Sigmoid colon (tissue), 4 donors: ENCODE results near the gene MOB3B.

Experiments
- EP300 ChIP-seq, 4 donors: sonication (generic); formaldehyde crosslinking; IDR thresholded peaks; one replicate each; pipeline ENCODE4 v1.6.1; 2017; ENCODE audit warnings: antibody characterized with exemption in 4 of 4
- POLR2A ChIP-seq, 2 donors: fragments of 450-650 bp; IDR thresholded peaks; one replicate each; pipeline ENCODE4 v1.6.1; 2016; ENCODE audit warnings: antibody characterized with exemption in 2 of 2, mild to moderate bottlenecking in 2 of 2, moderate library complexity in 2 of 2
- POLR2AphosphoS5 ChIP-seq, 4 donors: sonication (generic); formaldehyde crosslinking; IDR thresholded peaks; one replicate each; pipeline ENCODE4 v1.6.1; 2017; ENCODE audit warnings: antibody characterized with exemption in 4 of 4
- TF ChIP-seq, protein P1 (sequence below), 4 experiments: fragments of 450-650 bp in 3 of 4; fragments of 200-600 bp in 1 of 4; IDR thresholded peaks; one replicate each; pipeline ENCODE4 v1.5.1; 2016 to 2019; ENCODE audit warnings: antibody characterized with exemption in 4 of 4, mild to moderate bottlenecking in 3 of 4, moderate library complexity in 2 of 4

DNA sequence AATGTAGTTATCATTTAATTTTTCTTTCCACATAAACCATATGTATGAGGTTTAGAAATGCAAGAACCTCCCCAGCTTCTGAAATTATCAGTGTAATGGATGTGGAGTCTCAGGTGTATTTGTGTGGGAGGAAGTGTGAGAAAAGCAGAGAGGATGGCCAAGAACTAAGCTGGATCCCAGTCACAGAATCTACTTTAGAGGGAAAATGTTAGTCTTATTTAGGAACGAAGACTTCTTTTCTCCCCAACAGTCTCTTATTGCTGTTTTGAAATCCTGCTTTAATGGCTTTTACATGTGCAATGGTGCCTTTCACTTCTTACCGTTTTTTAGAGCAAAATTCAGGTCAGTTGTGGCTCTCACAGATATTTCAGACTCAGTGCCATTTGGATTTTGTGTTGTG is 235.6 kb downstream of the MOB3B start:
- no peak for TF ChIP-seq POLR2A (IDR thresholded peaks at IDR 0.05)
- TF ChIP-seq, protein P1, sequence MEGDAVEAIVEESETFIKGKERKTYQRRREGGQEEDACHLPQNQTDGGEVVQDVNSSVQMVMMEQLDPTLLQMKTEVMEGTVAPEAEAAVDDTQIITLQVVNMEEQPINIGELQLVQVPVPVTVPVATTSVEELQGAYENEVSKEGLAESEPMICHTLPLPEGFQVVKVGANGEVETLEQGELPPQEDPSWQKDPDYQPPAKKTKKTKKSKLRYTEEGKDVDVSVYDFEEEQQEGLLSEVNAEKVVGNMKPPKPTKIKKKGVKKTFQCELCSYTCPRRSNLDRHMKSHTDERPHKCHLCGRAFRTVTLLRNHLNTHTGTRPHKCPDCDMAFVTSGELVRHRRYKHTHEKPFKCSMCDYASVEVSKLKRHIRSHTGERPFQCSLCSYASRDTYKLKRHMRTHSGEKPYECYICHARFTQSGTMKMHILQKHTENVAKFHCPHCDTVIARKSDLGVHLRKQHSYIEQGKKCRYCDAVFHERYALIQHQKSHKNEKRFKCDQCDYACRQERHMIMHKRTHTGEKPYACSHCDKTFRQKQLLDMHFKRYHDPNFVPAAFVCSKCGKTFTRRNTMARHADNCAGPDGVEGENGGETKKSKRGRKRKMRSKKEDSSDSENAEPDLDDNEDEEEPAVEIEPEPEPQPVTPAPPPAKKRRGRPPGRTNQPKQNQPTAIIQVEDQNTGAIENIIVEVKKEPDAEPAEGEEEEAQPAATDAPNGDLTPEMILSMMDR (IDR thresholded peaks at IDR 0.05), result no peak
- TF ChIP-seq POLR2AphosphoS5 (IDR thresholded peaks at IDR 0.05), result no peak
- no peak for TF ChIP-seq EP300 (IDR thresholded peaks at IDR 0.05)
